Colonic mucosa (tissue), 4 donors: ENCODE results near the gene NLRX1. TPM values are rescaled to one million over a fixed set of nuclear protein-coding genes. Genes with fewer than 3 reads are reported as not detected.

Experiments used
- DNase-seq: peaks from one replicate; pipeline ENCODE4 v3.0.0-alpha.2; 2020
- H3K27ac ChIP-seq: fragments of 200-600 bp; one replicate; pipeline ENCODE4 v1.8.0; 2021
- H3K27me3 ChIP-seq: fragments of 200-600 bp; one replicate; pipeline ENCODE4 v1.8.0; 2021
- H3K36me3 ChIP-seq: fragments of 200-600 bp; one replicate; pipeline ENCODE4 v1.8.0; 2021
- H3K4me1 ChIP-seq: fragments of 200-600 bp; one replicate; pipeline ENCODE4 v1.8.0; 2021; ENCODE audit warnings: mild to moderate bottlenecking
- H3K4me3 ChIP-seq: fragments of 200-600 bp; one replicate; pipeline ENCODE4 v1.8.0; 2021
- H3K9ac ChIP-seq, 2 donors: one replicate each; pipeline ENCODE4 v1.7.0; 2013; ENCODE audit warnings: control low read depth in 2 of 2, low read depth in 2 of 2, low read length in 2 of 2
- H3K9me3 ChIP-seq: fragments of 200-600 bp; one replicate; pipeline ENCODE4 v1.8.0; 2021
- intact Hi-C: fragments of 100-400 bp; cut with DNase I; formaldehyde crosslinking; loops from one replicate; pipeline ENCODE4 v1.14.1; 2022
- total RNA-seq, 2 donors: library from RNA; stranded (reverse); fragmentation: NEBNext Ultra II Directional in 1 of 2; extraction: Animal tissue kit (Norgen Biotek cat#: 25700) in 1 of 2; gene quantifications; one replicate each; pipeline ENCODE4 v1.2.1, GENCODE V29; 2021
- TF ChIP-seq, protein P1 (sequence below): fragments of 200-600 bp; IDR thresholded peaks from one replicate; pipeline ENCODE4 v1.8.0; 2022; ENCODE audit warnings: antibody characterized with exemption, mild to moderate bottlenecking
- donor health status: healthy.
- donor health status: DM: no; HTN: no; CAD: no.
- donor health status: DM: no; HTN: no; CAD: no.

NLRX1 gene
- total RNA-seq, 2 donors from 2014 or later = 16.5 to 17.1 TPM

DNA sequence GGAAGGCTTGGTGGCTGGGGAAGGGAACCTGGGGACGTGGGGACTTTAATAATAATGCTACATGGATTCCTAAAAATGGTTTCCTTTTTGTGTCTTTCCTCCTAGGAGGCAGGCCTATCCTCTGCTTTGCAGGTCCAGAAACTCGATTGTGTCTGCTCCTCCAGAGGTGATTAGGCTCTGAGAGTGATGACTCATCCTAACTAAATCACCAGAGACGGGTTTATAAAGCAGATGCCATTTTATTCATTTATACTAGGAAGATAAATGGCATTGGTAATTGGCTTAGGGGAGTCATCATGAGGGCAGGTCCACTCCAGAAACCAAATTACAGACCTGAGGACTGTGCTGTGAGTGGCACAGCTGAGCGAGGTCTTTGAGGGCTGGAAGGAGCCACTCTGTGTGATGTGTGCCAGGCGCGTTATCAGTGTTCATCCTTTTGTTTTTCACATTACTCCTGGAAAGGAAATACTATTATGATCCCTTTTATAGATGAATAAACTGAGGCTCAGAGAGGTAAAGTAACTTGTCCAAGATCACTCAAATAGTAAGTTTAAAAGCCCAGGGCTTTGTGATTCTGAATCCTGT lies 7.1 kb downstream of the NLRX1 start:
- no peak for DNase-seq
- Histone ChIP-seq H3K36me3 (no peaks in the 10 kb centered on the region), H3K4me3 (no peak overlapping the region), H3K4me1 (no peaks in the 10 kb centered on the region), H3K27ac (no peak overlapping the region), H3K9ac (no peak overlapping the region), H3K9me3 (no peaks in the 10 kb centered on the region), H3K27me3 (no peaks in the 10 kb centered on the region)
- TF ChIP-seq, protein P1, sequence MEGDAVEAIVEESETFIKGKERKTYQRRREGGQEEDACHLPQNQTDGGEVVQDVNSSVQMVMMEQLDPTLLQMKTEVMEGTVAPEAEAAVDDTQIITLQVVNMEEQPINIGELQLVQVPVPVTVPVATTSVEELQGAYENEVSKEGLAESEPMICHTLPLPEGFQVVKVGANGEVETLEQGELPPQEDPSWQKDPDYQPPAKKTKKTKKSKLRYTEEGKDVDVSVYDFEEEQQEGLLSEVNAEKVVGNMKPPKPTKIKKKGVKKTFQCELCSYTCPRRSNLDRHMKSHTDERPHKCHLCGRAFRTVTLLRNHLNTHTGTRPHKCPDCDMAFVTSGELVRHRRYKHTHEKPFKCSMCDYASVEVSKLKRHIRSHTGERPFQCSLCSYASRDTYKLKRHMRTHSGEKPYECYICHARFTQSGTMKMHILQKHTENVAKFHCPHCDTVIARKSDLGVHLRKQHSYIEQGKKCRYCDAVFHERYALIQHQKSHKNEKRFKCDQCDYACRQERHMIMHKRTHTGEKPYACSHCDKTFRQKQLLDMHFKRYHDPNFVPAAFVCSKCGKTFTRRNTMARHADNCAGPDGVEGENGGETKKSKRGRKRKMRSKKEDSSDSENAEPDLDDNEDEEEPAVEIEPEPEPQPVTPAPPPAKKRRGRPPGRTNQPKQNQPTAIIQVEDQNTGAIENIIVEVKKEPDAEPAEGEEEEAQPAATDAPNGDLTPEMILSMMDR = no peak
- intact Hi-C loops = no loop called here

DNA sequence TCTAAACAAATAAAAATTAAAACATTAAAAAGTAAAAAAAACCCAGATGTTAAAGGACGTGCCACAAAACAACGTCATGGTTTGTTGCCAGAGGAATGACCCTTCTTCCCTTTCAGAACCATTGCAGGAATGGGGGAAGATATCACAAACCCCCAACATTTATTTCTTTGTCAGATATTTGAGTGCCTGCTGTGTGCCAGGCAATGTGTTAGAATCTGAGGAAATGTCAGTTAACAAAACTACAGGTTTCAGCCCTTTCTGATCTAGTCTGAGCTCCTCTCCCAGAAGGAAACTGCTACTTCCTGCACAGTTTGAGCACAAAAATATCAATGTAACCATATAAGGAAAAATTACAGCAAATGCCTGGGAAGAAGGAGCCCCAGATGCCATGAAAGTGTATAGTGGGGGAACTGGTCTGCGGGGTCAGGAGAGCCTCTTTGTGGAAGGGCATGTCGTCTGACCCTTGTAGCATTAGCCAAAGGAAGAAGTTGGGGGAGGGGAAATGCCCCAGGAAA lies 9.7 kb downstream of the NLRX1 start:
- no peak overlapping the region for H3K27ac ChIP-seq
- TF ChIP-seq, protein P1 = no peak
- H3K27me3 ChIP-seq = no peaks in the 10 kb centered on the region
- no peak for DNase-seq
- H3K9me3 ChIP-seq = no peaks in the 10 kb centered on the region
- no peaks in the 10 kb centered on the region for H3K36me3 ChIP-seq
- no peak overlapping the region for H3K9ac ChIP-seq
- H3K4me1 ChIP-seq = no peaks in the 10 kb centered on the region
- H3K4me3 ChIP-seq = no peak overlapping the region
- intact Hi-C loops = no loop called here

DNA sequence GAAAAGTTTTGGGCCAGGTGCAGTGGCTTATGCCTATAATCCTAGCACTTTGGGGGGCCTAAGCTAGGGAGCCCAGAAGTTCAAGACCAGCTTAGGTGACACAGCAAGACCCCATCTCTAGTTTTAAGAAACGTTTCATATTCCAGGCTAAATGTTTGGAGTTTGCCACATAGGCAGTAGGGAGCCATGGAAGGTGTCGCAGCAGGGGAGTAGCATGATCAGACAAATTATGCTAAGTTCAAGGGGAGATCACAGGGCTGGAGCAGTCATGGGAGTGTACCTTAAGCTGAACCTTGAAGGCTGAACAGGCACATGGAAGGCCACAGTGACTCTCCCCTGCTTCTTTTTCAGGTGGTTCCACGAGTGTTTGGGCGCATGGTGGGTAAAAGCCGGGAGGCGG lies 10.8 kb downstream of the NLRX1 start:
- no peaks in the 10 kb centered on the region for H3K9me3 ChIP-seq
- TF ChIP-seq, protein P1 = no peak
- DNase-seq = no peak
- intact Hi-C loops = no loop called here
- no peaks in the 10 kb centered on the region for H3K36me3 ChIP-seq
- no peak overlapping the region for H3K9ac ChIP-seq
- no peak overlapping the region for H3K27ac ChIP-seq
- no peaks in the 10 kb centered on the region for H3K4me1 ChIP-seq
- no peak overlapping the region for H3K4me3 ChIP-seq
- H3K27me3 ChIP-seq = no peaks in the 10 kb centered on the region

DNA sequence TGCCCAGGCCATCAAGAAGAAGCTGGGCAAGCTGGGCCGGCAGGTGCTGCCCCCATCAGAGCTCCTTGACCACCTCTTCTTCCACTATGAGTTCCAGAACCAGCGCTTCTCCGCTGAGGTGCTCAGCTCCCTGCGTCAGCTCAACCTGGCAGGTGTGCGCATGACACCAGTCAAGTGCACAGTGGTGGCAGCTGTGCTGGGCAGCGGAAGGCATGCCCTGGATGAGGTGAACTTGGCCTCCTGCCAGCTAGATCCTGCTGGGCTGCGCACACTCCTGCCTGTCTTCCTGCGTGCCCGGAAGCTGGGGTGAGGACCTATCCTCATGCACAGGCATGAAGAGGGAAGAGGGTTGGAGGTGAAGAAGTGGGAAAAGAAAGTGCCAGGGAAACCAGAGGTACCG lies 11.5 kb downstream of the NLRX1 start:
- no peak for DNase-seq
- intact Hi-C loops = no loop called here

DNA sequence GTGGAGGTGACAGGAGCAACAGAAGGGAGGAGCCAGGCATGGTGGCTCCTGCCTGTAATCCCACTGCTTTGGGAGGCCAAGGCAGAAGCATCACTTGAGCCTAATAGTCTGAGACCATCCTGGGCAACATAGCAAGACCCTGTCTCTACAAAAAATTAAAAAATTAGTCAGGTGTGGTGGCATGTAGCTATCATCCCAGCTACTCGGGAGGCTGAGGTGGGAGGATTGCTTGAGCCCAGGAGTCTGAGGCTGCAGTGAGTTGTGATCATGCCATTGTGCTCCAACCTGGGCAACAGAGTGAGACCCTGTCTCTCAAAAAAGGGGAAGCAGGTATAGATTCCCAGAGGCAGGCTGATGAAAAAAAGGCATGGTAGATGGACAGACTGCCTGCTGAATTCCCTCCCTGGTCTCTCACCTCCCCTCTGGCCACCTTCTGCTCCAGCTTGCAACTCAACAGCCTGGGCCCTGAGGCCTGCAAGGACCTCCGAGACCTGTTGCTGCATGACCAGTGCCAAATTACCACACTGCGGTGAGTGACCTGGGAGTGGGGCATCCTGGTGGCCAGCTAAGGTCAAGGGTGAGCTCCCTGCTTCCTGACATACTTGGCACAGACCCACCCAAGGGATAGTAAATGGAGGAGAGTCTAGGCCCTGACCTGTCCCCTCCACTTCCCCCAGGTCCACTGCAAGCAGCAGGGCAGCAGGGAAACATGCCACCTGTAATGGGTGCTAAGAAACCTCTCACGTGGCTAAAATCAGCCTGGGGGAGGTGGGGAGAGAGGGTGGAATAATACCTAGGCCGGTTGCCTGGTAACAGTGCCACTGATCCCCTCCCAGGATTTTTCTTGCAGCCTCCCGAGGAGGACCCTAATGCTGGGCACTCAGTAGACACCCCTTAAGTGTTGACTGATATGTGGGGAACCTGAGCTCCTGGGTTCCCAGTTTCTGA lies 12.5 kb downstream of the NLRX1 start:
- intact Hi-C loops = no loop called here
- TF ChIP-seq, protein P1 = no peak
- H3K27ac ChIP-seq = no peak overlapping the region
- H3K9ac ChIP-seq = no peak overlapping the region
- no peaks in the 10 kb centered on the region for H3K27me3 ChIP-seq
- H3K9me3 ChIP-seq = no peaks in the 10 kb centered on the region
- no peaks in the 10 kb centered on the region for H3K36me3 ChIP-seq
- no peak overlapping the region for H3K4me3 ChIP-seq
- DNase-seq = no peak
- no peaks in the 10 kb centered on the region for H3K4me1 ChIP-seq

More for the DNA sequence above, 11.5 kb downstream of the NLRX1 start:
- no peaks in the 10 kb centered on the region for H3K4me1 ChIP-seq
- H3K36me3 ChIP-seq = no peaks in the 10 kb centered on the region
- H3K27me3 ChIP-seq = no peaks in the 10 kb centered on the region
- no peak overlapping the region for H3K4me3 ChIP-seq
- H3K9me3 ChIP-seq = no peaks in the 10 kb centered on the region
- no peak overlapping the region for H3K27ac ChIP-seq
- TF ChIP-seq, protein P1 = no peak
- H3K9ac ChIP-seq = no peak overlapping the region
